Mammary epithelial cell (primary cell): ENCODE data around the gene COLEC12.

ENCODE experiments used
- CTCF ChIP-seq, 2 donors: IDR thresholded peaks in 1 of 2; conservative IDR thresholded peaks in 1 of 2; 2 replicates each; pipeline ENCODE4 v1.5.1; 2011 to 2012; ENCODE audit warnings: inconsistent platforms in 2 of 2, low read length in 2 of 2, mild to moderate bottlenecking in 2 of 2, control low read depth in 1 of 2, low read depth in 1 of 2; ENCODE audit not compliant: insufficient read depth in 1 of 2; ENCODE audit errors: extremely low read depth in 1 of 2
- EZH2 ChIP-seq: IDR thresholded peaks from 2 replicates; pipeline ENCODE4 v1.6.1; 2012; ENCODE audit warnings: low read length, inconsistent platforms, borderline replicate concordance

GRCh38 chr18:373780-374179 is 126.7 kb downstream of the COLEC12 start:
- TF ChIP-seq CTCF (conservative IDR thresholded peaks at IDR 0.05 in 1 of 2, IDR thresholded peaks at IDR 0.05 in 1 of 2; ENCODE audit: extremely low read depth in 1 of 2, insufficient read depth in 1 of 2, low read depth in 1 of 2, low read length in 2 of 2) (no peak), EZH2 (no peak)
